Thyroid gland (tissue), 4 donors: Measurements from ENCODE around the gene LRIT1.

Experiments
- POLR2A ChIP-seq, 2 donors: fragments of 450-650 bp; IDR thresholded peaks; one replicate each; pipeline ENCODE4 v1.6.1; 2017; ENCODE audit warnings: antibody characterized with exemption in 2 of 2, mild to moderate bottlenecking in 2 of 2, moderate library complexity in 1 of 2
- TF ChIP-seq, protein P1 (sequence below), 6 experiments: fragments of 200-600 bp in 3 of 6; fragments of 450-650 bp in 3 of 6; sonication (generic) in 3 of 6; IDR thresholded peaks; one replicate each; pipeline ENCODE4 v1.5.1; 2016 to 2019; ENCODE audit warnings: antibody characterized with exemption in 6 of 6, mild to moderate bottlenecking in 2 of 6, inconsistent platforms in 1 of 6, moderate library complexity in 1 of 6

DNA sequence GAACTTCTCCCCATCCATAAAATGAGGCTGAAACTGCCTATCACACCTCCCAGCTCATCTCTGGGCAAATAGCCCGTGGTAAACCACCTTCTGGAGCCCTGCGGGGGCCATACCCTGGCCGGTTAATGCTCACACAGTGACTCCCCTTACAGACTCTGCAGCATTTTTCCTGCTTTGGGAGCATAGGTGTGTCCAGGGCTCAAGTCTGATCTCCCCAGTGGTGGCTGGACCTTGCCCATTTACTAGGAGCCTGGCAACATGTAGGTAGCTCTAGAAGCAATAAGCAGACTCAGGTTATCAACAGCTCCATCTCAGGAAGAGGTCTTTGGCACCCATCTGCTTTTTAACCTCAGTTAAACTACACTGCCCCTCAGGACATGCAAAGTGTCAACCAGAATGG is 52.5 kb downstream of the LRIT1 start:
- TF ChIP-seq, protein P1, sequence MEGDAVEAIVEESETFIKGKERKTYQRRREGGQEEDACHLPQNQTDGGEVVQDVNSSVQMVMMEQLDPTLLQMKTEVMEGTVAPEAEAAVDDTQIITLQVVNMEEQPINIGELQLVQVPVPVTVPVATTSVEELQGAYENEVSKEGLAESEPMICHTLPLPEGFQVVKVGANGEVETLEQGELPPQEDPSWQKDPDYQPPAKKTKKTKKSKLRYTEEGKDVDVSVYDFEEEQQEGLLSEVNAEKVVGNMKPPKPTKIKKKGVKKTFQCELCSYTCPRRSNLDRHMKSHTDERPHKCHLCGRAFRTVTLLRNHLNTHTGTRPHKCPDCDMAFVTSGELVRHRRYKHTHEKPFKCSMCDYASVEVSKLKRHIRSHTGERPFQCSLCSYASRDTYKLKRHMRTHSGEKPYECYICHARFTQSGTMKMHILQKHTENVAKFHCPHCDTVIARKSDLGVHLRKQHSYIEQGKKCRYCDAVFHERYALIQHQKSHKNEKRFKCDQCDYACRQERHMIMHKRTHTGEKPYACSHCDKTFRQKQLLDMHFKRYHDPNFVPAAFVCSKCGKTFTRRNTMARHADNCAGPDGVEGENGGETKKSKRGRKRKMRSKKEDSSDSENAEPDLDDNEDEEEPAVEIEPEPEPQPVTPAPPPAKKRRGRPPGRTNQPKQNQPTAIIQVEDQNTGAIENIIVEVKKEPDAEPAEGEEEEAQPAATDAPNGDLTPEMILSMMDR (IDR thresholded peaks at IDR 0.05): no peak
- no peak for TF ChIP-seq POLR2A (IDR thresholded peaks at IDR 0.05)
